ENCODE results near the gene LRP8.

DNA sequence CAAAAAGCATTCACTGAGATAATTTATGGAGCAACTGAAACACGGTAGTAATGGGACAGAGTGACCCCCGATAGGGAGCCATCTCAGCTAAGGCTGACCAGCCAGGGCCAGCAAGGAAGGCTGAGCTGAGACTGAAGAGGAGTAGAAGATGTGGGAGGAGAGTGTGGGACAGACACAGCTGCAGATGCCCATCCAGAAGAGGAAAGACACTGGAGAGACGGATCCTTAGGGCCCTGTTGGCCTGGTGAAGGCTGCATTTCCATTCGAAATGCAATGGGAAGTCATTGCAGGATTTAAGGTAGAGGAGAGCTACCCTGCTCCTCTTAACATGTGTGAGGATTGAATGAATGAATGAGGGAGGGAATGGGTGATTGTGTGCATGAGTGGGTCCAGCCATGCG lies 44.0 kb upstream of the LRP8 start:
- TF ChIP-seq, protein P1, sequence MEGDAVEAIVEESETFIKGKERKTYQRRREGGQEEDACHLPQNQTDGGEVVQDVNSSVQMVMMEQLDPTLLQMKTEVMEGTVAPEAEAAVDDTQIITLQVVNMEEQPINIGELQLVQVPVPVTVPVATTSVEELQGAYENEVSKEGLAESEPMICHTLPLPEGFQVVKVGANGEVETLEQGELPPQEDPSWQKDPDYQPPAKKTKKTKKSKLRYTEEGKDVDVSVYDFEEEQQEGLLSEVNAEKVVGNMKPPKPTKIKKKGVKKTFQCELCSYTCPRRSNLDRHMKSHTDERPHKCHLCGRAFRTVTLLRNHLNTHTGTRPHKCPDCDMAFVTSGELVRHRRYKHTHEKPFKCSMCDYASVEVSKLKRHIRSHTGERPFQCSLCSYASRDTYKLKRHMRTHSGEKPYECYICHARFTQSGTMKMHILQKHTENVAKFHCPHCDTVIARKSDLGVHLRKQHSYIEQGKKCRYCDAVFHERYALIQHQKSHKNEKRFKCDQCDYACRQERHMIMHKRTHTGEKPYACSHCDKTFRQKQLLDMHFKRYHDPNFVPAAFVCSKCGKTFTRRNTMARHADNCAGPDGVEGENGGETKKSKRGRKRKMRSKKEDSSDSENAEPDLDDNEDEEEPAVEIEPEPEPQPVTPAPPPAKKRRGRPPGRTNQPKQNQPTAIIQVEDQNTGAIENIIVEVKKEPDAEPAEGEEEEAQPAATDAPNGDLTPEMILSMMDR (IDR thresholded peaks at IDR 0.05; ENCODE audit: low read depth, low read length, missing input control): no peak
- TF ChIP-seq FOXA1 (IDR thresholded peaks at IDR 0.05) (no peak), SP1 (IDR thresholded peaks at IDR 0.05) (no peak), YY1 (IDR thresholded peaks at IDR 0.05) (no peak), GABPA (IDR thresholded peaks at IDR 0.05 in 1 of 2, conservative IDR thresholded peaks at IDR 0.05 in 1 of 2) (no peak), TAF1 (conservative IDR thresholded peaks at IDR 0.05) (no peak), RAD21 (IDR thresholded peaks at IDR 0.05) (no peak), RXRA (IDR thresholded peaks at IDR 0.05) (no peak), JUND (IDR thresholded peaks at IDR 0.05) (no peak)
- TF ChIP-seq, protein P2, sequence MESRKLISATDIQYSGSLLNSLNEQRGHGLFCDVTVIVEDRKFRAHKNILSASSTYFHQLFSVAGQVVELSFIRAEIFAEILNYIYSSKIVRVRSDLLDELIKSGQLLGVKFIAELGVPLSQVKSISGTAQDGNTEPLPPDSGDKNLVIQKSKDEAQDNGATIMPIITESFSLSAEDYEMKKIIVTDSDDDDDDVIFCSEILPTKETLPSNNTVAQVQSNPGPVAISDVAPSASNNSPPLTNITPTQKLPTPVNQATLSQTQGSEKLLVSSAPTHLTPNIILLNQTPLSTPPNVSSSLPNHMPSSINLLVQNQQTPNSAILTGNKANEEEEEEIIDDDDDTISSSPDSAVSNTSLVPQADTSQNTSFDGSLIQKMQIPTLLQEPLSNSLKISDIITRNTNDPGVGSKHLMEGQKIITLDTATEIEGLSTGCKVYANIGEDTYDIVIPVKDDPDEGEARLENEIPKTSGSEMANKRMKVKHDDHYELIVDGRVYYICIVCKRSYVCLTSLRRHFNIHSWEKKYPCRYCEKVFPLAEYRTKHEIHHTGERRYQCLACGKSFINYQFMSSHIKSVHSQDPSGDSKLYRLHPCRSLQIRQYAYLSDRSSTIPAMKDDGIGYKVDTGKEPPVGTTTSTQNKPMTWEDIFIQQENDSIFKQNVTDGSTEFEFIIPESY (IDR thresholded peaks at IDR 0.05): no peak
- TF ChIP-seq, protein P3, sequence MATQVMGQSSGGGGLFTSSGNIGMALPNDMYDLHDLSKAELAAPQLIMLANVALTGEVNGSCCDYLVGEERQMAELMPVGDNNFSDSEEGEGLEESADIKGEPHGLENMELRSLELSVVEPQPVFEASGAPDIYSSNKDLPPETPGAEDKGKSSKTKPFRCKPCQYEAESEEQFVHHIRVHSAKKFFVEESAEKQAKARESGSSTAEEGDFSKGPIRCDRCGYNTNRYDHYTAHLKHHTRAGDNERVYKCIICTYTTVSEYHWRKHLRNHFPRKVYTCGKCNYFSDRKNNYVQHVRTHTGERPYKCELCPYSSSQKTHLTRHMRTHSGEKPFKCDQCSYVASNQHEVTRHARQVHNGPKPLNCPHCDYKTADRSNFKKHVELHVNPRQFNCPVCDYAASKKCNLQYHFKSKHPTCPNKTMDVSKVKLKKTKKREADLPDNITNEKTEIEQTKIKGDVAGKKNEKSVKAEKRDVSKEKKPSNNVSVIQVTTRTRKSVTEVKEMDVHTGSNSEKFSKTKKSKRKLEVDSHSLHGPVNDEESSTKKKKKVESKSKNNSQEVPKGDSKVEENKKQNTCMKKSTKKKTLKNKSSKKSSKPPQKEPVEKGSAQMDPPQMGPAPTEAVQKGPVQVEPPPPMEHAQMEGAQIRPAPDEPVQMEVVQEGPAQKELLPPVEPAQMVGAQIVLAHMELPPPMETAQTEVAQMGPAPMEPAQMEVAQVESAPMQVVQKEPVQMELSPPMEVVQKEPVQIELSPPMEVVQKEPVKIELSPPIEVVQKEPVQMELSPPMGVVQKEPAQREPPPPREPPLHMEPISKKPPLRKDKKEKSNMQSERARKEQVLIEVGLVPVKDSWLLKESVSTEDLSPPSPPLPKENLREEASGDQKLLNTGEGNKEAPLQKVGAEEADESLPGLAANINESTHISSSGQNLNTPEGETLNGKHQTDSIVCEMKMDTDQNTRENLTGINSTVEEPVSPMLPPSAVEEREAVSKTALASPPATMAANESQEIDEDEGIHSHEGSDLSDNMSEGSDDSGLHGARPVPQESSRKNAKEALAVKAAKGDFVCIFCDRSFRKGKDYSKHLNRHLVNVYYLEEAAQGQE (IDR thresholded peaks at IDR 0.05): no peak
- TF ChIP-seq, protein P4, sequence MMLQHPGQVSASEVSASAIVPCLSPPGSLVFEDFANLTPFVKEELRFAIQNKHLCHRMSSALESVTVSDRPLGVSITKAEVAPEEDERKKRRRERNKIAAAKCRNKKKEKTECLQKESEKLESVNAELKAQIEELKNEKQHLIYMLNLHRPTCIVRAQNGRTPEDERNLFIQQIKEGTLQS (IDR thresholded peaks at IDR 0.05): no peak
- TF ChIP-seq, protein P5, sequence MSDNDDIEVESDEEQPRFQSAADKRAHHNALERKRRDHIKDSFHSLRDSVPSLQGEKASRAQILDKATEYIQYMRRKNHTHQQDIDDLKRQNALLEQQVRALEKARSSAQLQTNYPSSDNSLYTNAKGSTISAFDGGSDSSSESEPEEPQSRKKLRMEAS (IDR thresholded peaks at IDR 0.05): no peak
